OCI-M2 (cell line): Measurements from ENCODE around the gene COPE.

Experiments
- DNase-seq: peaks from one replicate; lab custom pipeline; 2025; ENCODE audit not compliant: unreplicated experiment; lab: John Stamatoyannopoulos, UW

COPE gene

GRCh38 chr19:18895038-18895823 is 24.0 kb downstream of the COPE start:
- peak; percentile 65 for DNase-seq

DNA sequence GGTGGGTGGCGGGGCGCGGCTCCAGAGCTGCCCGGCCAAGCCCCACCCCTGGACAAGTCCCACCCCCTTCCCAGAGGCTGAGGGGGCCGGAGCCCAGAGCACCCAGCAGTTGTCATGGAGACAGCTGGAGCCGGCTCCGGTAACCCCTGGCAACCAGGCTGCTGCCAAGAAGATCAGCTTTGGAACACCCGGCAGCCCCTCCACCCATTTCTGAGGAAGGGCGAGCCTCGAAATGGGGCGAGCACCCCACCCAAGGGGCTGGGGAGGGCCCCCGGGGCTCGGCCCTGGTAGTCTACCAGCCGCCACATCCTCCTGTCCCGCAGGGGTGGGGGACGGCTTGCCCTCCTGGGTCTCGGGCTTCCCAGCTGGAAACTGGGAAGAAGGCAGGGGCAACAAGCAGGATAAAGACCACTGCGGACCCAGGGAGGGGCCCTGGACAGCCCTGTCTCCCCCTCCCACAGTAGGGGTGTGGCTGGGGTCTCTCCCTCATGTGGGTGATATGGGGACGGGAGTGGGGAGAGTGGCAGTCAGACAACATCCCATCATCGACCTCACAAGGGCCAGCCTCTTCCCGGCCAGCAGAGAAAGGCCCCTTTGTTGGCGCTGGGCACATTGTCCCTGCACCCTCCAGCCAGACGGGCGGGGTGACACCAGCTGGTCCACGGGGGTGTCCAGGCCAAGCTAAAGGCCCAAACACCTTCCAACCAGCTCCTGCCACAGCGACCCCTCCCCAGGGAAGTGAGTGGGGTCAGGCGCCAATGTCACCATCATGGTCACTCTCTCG is 24.7 kb downstream of the COPE start:
- DNase-seq = no peak

DNA sequence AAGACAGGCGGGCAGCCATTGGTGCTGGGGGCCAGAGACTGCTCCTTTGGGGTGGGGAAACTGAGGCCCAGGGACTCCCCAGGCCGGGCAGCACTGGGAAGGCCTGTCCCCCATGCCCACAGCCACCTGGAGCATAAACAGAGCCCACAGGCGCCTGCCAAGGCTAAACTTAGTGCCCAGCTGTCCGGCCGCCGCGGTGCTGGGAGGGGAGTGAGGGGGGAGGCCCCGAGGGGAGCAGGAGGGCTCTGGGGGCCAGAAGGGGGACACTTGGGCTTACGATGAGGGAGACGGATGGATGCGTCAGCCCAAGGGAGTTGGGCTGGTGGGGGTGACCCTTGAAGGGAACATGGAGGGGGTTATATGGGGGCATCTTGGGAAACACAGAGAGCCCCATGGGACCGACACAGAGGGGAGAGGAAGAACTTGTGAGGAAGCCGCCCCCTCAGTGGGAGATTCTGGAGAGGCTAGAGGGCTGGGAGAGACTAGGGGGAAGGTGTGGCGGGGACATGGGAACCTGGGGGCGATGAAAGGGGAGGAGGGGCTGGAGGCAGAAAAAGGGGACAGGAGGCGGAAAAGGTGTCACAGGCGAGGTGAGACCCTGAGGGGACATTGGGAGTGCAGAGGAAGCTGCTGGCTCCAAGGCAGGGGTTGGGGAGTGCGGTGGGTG is 25.5 kb downstream of the COPE start:
- no peak for DNase-seq

DNA sequence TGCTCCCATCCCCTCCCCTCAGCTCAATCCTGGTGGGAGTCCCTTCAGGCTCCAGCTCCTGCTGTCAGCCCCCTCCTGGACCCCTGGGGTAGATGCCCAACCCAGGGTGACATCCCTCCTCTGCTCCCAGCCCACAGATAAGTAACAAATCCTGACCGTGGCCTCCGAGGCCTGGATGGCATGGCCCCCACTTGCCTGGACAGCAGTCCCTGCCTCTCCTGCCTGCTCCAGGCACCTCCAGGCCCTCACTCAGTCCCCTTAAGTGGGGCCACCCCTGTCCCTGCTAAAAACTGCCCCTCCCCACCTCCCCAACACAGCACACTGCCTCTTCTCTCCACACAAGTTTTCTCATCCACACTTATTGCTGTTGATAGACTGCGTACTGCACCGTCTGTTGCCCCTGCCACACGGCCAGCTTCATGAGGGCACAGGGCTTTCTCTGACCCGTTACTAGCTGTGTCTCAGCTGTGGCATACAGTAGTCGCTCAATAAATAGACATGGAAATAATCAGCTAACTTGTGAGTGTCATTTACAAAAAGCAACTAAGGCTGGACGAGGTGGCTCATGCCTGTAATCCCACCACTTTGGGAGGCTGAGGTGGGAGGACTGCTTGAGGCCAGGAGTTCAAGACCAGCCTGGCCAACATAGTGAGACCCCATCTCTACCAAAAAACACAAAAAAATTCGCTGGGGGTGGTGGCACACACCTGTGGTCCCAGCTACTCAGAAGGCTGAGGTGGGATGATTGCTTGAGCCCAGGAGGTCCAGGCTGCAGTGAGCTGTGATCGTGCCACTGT is 29.0 kb downstream of the COPE start:
- DNase-seq = no peak

- DNase-seq = no peak
Observed at GRCh38 chr19:18886972-18887371, 32.2 kb downstream of the COPE start.

DNA sequence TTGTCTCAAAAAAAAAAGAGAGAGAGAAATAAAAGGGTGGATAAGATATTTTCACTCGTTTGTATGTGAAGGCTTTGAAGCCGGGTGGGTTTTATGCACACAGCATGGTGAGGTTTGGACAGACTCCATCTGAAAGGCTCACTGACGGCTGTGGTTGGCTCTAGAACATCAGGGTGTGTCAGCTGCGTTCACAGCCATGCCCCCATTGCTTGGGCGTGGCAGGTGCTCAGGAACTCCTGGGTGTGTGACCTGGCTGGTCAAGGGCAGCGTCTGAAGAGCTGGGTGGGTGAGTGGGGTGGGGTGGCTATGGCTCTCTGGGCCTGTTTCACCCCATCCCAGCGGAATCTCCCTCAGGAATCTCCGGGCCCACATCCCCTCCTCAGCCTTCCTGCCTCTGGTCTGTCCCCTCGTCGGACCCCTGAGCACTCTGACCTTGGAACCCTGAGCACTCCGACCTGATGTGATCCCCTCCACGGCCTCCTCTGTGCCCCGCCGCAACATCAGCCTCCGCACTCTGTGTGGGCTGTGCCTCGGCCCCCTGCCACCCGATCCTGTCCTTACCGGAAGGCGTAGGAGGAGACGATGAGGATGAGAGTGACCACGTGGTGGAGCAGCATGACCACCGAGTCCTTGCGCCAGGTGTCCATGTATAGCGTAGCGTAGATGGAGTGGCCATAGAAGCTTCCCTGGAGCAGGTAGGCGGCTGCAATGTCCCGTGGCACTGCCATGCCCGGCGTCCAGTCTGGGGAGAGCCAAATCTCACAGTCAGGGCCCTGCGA is 35.5 kb downstream of the COPE start:
- DNase-seq = no peak

DNA sequence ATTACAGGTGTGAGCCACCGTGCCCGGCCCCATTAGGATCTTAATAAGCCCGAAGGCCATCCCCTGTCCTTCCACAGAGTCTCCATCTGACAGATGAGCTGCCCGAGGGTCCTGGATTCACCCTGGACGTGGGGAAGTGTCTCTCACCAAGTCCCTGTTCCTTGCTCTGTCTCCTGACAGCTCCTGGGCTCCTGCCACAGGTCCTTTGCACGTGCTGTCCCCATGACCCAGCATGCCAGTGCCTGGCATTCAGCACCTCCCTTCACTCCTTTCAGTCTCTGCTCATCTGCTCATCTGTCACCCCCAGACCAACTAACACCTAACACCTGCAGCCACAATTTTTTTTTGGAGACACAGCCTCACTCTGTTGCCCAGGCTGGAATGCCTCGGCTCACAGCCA is 37.7 kb downstream of the COPE start:
- DNase-seq = no peak

GRCh38 chr19:18879579-18880373 is 39.4 kb downstream of the COPE start:
- no peak for DNase-seq

- DNase-seq = no peak
Observed at GRCh38 chr19:18878858-18879578, 40.2 kb downstream of the COPE start.

- DNase-seq = no peak
Observed at GRCh38 chr19:18878058-18878797, 41.0 kb downstream of the COPE start.

GRCh38 chr19:18876865-18877264 is 42.3 kb downstream of the COPE start:
- DNase-seq = no peak

- DNase-seq = no peak
Observed at GRCh38 chr19:18875726-18876125, 43.5 kb downstream of the COPE start.

DNA sequence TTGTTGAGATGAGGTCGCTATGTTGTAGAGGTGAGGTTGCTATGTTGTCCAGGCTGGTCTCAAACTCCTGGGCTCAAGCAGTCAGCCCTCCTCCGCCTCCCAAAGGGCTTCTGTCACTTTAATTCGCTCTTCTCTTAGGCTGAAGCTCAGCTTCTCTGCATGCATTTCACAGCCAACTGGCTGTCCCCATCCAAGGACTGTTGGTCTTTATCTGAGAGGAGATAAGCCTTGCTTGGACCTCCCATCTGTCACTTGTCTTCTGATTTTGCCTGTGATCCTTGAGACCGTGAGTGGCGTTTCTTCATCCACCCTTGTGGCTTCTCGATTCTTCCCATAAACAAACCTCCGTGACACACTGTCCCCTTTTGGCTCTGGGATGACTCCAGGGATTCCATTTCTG is 47.6 kb downstream of the COPE start:
- DNase-seq = no peak

DNA sequence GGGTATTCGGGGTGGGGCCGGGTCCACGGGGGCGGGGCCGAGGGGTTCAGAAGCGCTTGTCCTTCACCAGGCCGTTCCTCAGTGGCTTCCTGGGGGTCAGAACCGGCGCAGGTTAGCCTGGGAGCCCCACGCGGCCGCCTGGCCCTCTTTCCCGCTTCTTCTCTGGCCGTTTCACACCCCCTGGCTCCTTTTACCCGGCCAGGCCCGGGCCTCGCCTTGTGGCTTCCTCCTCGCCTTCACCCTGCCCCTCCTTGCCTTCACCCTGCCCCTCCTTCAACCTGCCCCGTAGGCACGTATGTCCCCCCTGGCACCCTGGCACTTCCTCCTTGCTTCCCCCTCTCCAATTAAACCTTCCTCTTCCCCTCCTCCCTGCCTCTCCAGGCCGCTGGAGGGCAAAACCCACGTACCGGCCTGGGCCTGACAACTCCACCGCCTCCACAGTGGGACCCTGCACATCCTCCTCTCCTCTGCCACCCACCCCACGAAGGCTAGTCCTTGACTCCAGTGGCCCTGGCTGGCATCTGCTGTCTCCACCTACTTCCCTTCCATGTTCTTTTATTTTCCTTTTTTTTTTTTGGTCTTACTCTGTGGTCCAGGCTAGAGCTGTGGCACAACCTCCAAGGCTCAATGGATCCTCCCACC is 48.5 kb downstream of the COPE start:
- no peak for DNase-seq

DNA sequence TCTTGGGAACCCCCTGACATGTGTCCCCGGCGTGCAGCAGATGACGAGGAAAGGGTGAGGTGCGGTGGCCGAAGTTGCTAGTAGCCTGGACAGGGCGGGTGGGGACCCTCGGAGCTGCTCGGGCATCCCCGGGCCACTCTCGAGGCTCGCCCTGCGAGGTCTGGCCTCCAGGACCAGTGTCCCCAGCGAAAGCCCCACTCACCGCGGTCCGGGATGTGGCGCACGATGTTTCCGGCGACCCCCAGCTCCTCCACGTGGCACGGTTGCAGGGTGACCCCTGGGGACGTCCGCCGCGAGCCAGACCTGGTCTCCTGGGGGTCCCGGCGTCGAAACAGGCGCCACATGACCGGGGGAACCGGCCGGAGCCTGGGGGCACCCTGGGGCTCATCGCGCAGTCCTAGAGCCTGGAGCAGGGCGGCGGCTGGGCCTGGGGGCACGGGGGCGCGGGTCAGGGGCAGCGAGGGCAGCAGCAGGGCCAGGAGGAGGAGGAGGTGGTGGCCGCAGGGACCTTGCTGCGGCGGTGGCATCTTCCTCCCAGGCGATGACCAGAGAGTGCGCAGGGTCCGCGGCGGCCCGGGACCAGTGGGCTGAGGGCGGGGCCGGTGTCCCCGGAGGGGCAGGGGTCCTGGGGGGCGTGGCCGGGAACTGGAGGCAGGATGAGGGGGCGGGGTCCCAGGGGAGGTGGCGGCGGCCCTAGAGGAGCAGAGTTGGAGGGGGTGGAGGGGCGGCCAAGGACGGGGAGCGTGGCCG is 49.2 kb downstream of the COPE start:
- no peak for DNase-seq

DNA sequence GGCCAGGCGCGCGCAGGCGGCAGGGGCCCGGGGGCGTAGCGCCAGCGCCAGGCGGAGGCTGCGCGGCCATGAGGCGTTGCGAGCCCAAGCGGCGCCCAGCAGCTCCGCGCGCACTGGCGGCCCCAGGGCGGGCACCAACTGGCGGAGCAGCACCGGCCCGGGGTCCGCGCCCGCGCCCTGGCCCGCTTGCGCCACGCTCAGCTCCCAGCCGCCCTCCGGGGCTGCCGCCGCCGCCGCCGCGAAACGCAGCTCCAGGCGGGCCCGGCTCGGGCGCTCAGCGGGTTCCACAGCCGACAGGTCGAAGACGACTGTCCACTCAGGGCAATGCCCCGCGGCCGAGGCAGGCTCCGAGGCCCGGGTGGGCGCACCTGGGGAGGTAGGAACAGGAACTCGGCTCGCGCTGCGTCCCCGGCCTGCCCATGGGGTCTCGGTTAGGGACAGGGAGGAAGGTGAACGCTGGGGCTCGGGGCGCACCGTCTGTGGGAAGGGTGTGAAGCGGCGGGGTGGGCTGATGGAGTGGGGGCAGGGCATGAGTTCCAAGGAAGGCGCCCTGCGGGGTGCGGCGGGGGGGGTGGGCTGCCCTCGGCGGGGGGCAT is 50.1 kb downstream of the COPE start:
- DNase-seq = no peak
